GM19193 (cell line): Measurements from ENCODE around the gene PAQR3.

ENCODE experiments used
- POLR2A ChIP-seq: IDR thresholded peaks from 4 replicates; pipeline ENCODE4 v1.6.1; 2011; ENCODE audit not compliant: insufficient read depth, insufficient read length; ENCODE audit errors: extremely low read depth

Gene PAQR3

DNA sequence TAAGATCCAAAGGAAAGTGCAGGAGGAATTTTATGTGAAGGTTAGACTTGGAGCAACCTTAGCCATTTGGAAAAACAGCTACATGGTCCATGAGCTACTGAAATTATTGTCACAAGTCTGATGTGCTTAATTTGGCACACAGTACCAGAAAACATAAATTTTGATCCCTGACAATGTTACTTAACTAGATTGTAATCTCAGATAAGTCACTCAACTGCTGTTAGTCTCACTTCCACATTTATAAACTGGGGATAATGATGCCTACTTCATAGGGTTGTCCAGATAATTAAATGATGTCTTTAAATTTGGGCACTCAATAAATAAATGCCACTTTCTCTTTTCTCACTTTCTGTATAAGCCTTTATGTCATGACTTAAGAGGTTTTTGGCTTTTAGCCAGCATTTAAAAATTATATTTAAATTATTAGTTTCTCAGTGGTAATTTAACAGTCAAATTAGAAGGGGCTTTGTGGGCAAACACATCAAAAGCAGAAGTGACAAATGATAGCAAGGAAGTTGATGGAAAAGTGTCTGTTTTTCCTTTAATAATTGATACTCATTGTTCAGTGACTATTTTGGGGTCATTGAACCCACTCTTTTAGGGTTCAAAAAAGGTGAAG, 58.3 kb downstream of the PAQR3 start:
- TF ChIP-seq POLR2A: no peak

GRCh38 chr4:78878031-78878430, 61.2 kb downstream of the PAQR3 start:
- TF ChIP-seq POLR2A: no peak

DNA sequence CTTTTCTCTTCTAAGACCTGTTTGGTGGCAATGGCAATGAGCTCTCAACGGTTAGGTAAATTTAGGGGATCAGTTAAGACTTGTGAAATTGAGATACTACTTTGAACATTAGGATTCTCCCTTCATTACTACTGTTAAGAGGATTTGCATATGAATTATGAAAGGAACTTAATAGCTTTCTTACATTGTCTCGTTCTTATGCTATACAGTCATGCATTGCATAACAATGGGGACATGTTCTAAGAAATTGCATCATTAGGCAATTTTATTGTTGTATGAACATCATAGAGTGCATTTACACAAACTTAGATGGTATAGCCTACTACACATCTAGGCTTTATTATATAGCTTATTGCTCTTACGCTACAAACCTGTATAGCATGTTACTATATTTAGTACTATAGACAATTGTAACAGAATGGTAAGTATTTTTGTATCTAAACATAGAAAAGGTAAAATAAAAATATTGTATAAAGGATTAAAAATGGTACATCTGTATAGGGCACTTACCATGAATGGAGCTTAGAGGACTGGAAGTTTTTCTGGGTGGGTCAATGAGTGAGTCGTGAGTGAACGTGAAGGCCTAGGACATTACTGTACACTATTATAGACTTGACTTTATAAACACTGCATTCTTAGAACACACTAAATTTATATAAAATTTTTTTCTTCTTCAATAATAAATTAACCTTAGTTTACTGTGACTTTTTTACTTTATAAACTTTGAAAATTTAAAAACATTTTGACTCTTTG, 62.5 kb downstream of the PAQR3 start:
- no peak for TF ChIP-seq POLR2A

DNA sequence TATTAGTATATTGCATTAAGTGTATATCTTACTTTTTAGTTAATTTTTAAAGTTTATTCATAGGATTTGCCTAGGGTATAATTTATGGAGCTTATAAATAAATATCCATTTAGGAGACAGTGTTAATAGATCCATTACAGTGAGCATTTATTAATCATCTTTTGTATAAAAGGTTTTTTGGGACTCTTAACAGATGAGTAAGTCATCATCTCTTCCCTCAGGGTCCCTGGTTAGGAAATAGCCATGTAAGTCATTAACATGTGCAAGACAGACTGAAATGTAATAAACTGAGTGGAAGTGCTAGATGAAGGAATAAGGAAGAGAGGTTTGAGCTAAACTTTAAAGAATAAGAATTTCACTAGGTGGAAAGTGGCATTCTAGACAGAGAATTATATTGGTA, 69.2 kb downstream of the PAQR3 start:
- TF ChIP-seq POLR2A: no peak

- no peak for TF ChIP-seq POLR2A
Measured at GRCh38 chr4:78865451-78865850, 73.8 kb downstream of the PAQR3 start.

GRCh38 chr4:78864405-78865024, 74.7 kb downstream of the PAQR3 start:
- TF ChIP-seq POLR2A: no peak

- TF ChIP-seq POLR2A: no peak
Measured at GRCh38 chr4:78863991-78864390, 75.2 kb downstream of the PAQR3 start.

GRCh38 chr4:78863254-78863869, 75.9 kb downstream of the PAQR3 start:
- TF ChIP-seq POLR2A: no peak

GRCh38 chr4:78862314-78862737, 76.9 kb downstream of the PAQR3 start:
- TF ChIP-seq POLR2A: no peak
